Measurements from ENCODE around the gene CYP2J2. TPM values are rescaled to one million over a fixed set of nuclear protein-coding genes. Genes with fewer than 3 reads are reported as not detected.
A peak's percentile ranks its signal among the peaks of the same experiment; 100 is the strongest.
"Not testable (repeated sequence)": the region's sequence is repeated elsewhere in the genome, so short reads cannot be mapped to it uniquely, and the experiment has no call there.

The CYP2J2 gene, protein sequence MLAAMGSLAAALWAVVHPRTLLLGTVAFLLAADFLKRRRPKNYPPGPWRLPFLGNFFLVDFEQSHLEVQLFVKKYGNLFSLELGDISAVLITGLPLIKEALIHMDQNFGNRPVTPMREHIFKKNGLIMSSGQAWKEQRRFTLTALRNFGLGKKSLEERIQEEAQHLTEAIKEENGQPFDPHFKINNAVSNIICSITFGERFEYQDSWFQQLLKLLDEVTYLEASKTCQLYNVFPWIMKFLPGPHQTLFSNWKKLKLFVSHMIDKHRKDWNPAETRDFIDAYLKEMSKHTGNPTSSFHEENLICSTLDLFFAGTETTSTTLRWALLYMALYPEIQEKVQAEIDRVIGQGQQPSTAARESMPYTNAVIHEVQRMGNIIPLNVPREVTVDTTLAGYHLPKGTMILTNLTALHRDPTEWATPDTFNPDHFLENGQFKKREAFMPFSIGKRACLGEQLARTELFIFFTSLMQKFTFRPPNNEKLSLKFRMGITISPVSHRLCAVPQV
- not detected for total RNA-seq (ENCODE audit: unreplicated experiment)
- long read RNA-seq, result 0 reads

DNA sequence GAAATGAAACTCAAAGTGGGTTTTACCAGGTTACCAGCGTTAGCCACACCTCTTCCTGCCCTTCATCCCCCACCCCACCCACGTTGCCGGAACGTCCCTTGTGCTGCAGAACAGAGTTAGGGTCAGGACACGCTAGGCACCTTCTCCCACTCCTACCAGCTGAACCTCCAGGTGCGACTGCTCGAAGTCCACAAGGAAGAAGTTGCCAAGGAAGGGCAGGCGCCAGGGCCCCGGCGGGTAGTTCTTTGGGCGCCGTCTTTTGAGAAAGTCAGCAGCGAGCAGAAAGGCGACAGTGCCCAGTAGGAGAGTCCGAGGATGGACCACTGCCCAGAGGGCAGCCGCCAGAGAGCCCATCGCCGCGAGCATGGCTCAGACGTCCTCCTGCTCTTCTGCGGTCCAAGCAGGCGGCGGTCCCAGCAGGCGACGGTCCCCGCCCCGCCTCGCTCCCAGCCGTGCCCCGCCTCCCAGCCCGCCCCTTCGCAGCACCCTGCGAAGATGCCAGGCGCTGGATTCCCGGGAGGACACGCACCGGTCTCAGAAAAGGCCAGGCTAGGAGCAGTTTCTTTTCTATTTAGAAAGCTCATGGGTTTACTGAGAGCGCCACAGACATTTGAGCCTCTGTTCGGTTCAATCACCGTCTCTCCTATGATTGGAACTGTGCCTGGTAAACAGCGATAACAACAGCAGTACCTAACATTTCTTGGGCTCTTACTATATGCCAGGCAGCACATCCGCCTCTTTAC is at the start of gene CYP2J2:
TSS of gene CYP2J2 (minus strand) at position 393 of the 743 bp plus-strand sequence. CDS start at position 366, 27 bp downstream.
- Mint-ChIP-seq H3K27ac (ENCODE audit: unreplicated experiment) (no peak within 1 kb of the TSS), H3K27me3 (ENCODE audit: unreplicated experiment) (no peaks in the 10 kb centered on the region), H3K9me3 (ENCODE audit: unreplicated experiment) (no peaks in the 10 kb centered on the region), H3K4me1 (ENCODE audit: low read depth, unreplicated experiment) (peaks cover 1% of the 10 kb centered on the region), H3K4me3 (ENCODE audit: unreplicated experiment) (peak within 1 kb of the TSS; percentile 75), H3K36me3 (ENCODE audit: unreplicated experiment) (no peaks in the 10 kb centered on the region)
- TF ChIP-seq, protein P1, sequence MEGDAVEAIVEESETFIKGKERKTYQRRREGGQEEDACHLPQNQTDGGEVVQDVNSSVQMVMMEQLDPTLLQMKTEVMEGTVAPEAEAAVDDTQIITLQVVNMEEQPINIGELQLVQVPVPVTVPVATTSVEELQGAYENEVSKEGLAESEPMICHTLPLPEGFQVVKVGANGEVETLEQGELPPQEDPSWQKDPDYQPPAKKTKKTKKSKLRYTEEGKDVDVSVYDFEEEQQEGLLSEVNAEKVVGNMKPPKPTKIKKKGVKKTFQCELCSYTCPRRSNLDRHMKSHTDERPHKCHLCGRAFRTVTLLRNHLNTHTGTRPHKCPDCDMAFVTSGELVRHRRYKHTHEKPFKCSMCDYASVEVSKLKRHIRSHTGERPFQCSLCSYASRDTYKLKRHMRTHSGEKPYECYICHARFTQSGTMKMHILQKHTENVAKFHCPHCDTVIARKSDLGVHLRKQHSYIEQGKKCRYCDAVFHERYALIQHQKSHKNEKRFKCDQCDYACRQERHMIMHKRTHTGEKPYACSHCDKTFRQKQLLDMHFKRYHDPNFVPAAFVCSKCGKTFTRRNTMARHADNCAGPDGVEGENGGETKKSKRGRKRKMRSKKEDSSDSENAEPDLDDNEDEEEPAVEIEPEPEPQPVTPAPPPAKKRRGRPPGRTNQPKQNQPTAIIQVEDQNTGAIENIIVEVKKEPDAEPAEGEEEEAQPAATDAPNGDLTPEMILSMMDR (IDR thresholded peaks at IDR 0.05; ENCODE audit: partially characterized antibody, unreplicated experiment), result no peak
- peak; percentile 63 for DNase-seq

DNA sequence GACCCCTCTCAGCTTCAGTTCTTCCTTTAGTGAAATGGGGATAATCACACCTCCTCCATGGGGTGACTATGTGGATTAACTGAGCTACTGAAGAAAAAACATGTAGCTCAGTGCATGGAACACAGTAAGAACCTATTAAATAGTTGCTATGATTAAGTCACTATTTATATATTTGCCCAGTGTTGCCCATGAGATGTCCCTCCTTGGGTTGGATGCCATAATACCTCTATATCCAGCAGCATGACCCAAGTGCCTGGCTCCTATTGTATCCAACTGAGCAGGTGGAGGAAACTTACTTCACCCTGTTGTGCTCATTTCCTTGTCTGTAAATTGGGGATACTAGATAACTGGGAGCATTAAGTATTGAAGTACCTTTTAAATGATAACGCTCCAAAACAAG is 47.1 kb upstream of the CYP2J2 start:
- H3K4me1 Mint-ChIP-seq (ENCODE audit: low read depth, unreplicated experiment), result peaks cover 16% of the 10 kb centered on the region
- H3K36me3 Mint-ChIP-seq (ENCODE audit: unreplicated experiment), result no peaks in the 10 kb centered on the region
- no peak overlapping the region for H3K27ac Mint-ChIP-seq (ENCODE audit: unreplicated experiment)
- H3K9me3 Mint-ChIP-seq (ENCODE audit: unreplicated experiment), result peaks cover 8% of the 10 kb centered on the region
- TF ChIP-seq, protein P1 (IDR thresholded peaks at IDR 0.05; ENCODE audit: partially characterized antibody, unreplicated experiment), result no peak
- H3K27me3 Mint-ChIP-seq (ENCODE audit: unreplicated experiment), result peaks cover 6% of the 10 kb centered on the region
- no peak for DNase-seq
- H3K4me3 Mint-ChIP-seq (ENCODE audit: unreplicated experiment), result no peak overlapping the region

DNA sequence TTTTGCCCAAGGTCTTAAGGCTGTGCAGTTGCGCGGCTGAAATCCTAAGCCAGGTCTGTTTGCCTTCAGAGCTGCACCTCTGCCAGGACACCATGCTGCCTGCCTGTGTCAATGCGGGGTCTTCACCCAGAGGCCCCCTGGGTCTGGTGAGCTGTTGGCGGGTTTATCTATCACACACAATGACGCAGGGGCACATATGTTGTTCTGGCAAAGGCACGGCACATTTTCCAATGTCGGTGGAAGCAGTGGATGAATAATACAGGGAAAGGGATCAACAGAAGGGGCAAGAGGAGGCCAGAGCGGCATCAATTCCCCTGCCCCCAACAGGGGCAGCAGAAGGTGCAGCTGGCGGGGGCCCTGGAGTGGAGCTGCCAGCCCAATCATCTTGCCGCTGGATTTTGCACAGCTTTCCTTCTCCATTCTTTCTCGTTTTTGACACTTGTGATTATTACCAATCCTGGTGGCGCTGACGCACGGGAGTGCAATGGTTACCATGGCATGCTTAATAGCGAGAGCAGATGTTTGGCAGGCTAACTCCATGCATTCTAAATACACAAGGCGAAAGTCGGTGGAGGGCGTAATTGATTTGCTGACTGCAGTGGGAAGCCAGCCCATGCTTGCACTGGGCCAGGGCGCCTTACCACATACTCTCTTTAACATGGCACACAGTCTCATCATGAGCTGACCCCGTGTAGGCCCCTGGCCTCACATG is 45.8 kb upstream of the CYP2J2 start:
- DNase-seq, result no peak
- Mint-ChIP-seq H3K9me3 (ENCODE audit: unreplicated experiment) (peaks cover 8% of the 10 kb centered on the region), H3K4me1 (ENCODE audit: low read depth, unreplicated experiment) (peaks cover 16% of the 10 kb centered on the region), H3K27me3 (ENCODE audit: unreplicated experiment) (peaks cover 6% of the 10 kb centered on the region), H3K4me3 (ENCODE audit: unreplicated experiment) (no peak overlapping the region), H3K36me3 (ENCODE audit: unreplicated experiment) (no peaks in the 10 kb centered on the region), H3K27ac (ENCODE audit: unreplicated experiment) (peak overlapping the region; percentile 4)
- TF ChIP-seq, protein P1 (IDR thresholded peaks at IDR 0.05; ENCODE audit: partially characterized antibody, unreplicated experiment), result no peak

DNA sequence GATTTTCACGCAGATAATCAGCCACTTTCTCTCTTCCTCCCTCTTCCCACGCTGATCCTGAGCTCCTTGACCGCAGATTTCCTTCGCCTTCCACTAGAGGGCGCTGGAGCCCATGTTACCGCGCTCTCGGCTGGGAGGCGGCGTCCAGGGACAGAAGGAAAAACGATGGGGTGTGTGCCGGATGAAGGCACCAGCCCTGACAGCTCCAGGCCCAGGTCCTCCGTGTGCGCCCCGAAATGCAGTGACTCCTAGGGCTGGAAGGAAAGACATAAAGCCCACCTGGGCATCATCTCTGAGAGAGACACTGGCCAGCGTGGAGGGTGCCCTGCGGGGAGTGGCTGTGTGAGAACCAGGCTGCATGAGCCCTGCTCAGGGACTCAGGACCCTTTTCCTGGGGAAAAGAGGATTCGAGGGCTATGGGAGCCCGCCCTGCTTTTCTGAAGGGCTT is 44.9 kb upstream of the CYP2J2 start:
- peaks cover 6% of the 10 kb centered on the region for H3K27me3 Mint-ChIP-seq (ENCODE audit: unreplicated experiment)
- peaks cover 8% of the 10 kb centered on the region for H3K9me3 Mint-ChIP-seq (ENCODE audit: unreplicated experiment)
- DNase-seq, result peak; percentile 88
- H3K4me1 Mint-ChIP-seq (ENCODE audit: low read depth, unreplicated experiment), result peaks cover 13% of the 10 kb centered on the region
- TF ChIP-seq, protein P1 (IDR thresholded peaks at IDR 0.05; ENCODE audit: partially characterized antibody, unreplicated experiment), result peak; percentile 94
- H3K4me3 Mint-ChIP-seq (ENCODE audit: unreplicated experiment), result peak overlapping the region; percentile 39
- H3K27ac Mint-ChIP-seq (ENCODE audit: unreplicated experiment), result peak overlapping the region; percentile 18
- no peaks in the 10 kb centered on the region for H3K36me3 Mint-ChIP-seq (ENCODE audit: unreplicated experiment)

DNA sequence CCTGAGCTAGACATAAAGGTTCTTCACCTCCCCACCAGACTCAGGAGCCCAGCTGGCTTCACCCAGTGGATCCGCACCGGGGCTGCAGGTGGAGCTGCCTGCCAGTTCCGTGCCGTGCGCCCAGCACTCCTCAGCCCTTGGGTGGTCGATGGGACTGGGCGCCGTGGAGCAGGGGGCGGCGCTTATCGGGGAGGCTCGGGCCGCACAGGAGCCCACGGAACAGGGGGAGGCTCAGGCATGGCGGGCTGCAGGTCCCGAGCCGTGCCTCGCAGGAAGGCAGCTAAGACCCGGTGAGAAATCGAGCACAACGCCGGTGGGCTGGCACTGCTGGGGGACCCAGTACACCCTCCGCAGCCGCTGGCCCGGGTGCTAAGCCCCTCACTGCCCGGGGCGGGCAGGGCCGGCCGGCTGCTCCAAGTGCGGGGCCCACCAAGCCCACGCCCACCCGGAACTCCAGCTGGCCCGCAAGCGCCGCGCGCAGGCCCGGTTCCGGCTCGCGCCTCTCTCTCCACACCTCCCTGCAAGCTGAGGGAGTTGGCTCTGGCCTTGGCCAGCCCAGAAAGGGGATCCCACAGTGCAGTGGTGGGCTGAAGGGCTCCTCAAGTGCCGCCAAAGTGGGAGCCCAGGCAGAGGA is 43.1 kb upstream of the CYP2J2 start:
- not testable (repeated sequence) for H3K4me1 Mint-ChIP-seq (ENCODE audit: low read depth, unreplicated experiment); H3K27ac Mint-ChIP-seq (ENCODE audit: unreplicated experiment)

DNA sequence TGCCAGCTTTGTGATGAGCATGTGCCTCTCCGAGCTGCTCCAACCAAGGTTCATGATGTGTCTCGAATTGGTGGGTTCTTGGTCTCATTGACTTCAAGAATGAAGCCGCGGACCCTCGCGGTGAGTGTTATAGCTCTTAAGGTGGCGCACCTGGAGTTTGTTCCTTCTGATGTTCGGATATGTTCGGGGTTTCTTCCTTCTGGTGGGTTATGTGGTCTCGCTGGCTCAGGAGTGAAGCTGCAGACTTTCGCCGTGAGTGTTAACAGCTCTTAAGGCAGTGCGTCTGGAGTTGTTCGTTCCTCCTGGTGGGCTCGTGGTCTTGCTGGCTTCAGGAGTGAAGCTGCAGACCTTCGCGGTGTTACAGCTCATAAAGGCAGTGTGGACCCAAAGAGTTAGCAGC is 42.2 kb upstream of the CYP2J2 start:
- not testable (repeated sequence) for H3K9me3 Mint-ChIP-seq (ENCODE audit: unreplicated experiment); H3K4me1 Mint-ChIP-seq (ENCODE audit: low read depth, unreplicated experiment); H3K27ac Mint-ChIP-seq (ENCODE audit: unreplicated experiment); H3K4me3 Mint-ChIP-seq (ENCODE audit: unreplicated experiment); H3K27me3 Mint-ChIP-seq (ENCODE audit: unreplicated experiment); H3K36me3 Mint-ChIP-seq (ENCODE audit: unreplicated experiment); DNase-seq

More for the DNA sequence above, 43.1 kb upstream of the CYP2J2 start:
- H3K4me3 Mint-ChIP-seq (ENCODE audit: unreplicated experiment); H3K9me3 Mint-ChIP-seq (ENCODE audit: unreplicated experiment); DNase-seq; H3K36me3 Mint-ChIP-seq (ENCODE audit: unreplicated experiment); H3K27me3 Mint-ChIP-seq (ENCODE audit: unreplicated experiment): not testable (repeated sequence)

Measured in glutamatergic neuron (in vitro differentiated cells).